NCI-H1694 treated with DMSO at 0.1 percent for 48 hours (cell line): ENCODE measurements around the gene REPS2.

ENCODE experiments used
- DNase-seq: peaks from one replicate; lab custom pipeline; 2025; lab: John Stamatoyannopoulos, UW

The REPS2 gene

DNA sequence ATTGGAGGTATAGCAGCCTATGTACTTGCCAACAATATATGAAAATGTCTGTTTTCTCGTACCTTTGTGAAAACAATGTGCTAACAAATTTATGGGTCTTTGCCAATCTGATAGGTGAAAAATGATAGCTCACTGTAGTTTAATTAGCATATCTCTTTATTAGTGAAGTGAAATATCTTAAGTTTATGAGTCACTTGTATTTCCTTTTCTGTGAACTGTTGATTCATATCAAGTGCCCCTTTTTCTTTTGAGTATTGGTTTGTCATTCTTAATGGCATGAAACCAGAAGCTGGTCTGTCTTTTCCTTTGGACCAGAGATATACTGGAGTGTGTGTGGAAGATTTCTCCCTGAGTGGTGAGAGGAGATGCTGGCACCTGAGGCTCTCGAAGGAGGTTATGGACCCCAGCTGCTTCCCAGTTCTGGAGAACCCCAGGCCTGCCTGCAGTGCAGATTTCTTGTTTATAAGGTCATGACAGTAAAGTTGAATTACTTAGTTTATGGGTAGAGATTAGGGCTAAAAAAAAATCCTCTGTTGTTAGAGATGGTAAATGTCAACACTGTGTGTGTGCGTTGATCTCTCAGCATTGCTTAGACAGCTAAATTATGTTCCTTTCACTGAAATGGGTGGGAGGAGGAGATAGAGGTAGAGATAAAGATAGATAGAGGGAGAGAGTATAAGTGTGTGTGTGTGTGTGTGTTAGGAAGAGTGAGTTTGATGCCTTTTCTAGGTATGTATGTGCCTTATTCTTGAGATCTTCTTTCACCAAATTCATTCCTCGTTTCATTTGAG lies 89.9 kb downstream of the REPS2 start:
- no peak for DNase-seq

DNA sequence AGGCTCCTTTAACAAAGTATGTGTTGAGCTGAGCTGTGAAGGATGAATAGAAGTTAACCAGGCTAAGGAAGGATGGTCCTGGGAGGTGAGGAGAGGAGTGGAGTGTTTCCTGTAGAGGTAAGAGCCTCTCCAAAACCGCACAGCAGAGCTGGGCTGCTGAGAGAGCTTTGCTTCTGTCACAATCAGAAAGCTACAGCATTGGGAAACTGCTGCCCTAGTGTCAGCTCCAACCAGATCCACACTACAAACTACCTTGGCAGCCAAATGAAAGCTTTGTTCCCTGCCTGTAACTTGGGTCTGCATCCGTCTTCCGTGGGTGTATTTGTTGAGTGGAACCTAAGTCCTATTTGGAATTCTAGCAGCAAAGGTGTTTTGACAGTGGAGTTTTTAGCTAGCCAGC lies 91.8 kb downstream of the REPS2 start:
- DNase-seq: no peak

DNA sequence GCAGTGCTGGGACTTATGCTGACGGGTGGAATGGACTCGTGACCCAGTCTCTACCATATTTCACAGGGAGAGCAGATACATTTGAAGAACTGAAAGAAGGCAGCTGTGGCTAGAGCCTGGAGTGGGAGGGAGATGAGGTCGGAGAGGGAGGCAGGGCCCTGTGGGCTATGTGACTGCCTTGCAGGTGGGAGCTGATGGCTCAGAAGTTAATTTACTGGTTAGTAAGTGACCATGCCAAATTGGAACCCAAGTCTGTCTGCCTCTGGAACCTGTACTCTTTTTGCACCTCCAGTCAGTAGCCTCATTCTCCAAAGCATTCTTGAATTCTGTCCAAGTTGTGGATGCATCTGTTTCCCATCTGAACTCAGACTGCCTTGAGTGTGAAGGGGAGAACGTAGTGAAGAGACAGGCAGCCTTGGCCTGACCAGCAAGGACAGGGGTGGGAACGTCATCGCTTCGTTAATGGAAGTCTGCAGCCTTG lies 92.3 kb downstream of the REPS2 start:
- no peak for DNase-seq

DNA sequence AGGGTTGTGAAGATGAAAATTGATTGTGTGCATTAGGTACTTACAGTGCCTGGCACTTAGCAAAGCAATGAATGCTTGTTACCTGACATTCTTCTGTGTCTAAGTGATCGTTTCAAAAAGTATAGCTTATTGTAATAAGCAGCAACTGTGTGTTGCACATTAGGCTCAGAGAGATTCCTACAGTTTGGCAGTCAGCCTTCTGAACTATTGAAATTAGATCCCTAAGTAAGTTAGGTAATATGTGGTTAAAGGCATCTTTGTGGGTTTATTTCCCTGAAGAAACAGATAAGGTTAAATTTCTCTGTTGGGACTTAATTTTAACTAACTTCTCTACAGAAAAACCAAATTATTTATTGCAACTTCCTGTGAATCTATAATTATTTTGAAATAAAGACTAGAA lies 93.4 kb downstream of the REPS2 start:
- DNase-seq: no peak

DNA sequence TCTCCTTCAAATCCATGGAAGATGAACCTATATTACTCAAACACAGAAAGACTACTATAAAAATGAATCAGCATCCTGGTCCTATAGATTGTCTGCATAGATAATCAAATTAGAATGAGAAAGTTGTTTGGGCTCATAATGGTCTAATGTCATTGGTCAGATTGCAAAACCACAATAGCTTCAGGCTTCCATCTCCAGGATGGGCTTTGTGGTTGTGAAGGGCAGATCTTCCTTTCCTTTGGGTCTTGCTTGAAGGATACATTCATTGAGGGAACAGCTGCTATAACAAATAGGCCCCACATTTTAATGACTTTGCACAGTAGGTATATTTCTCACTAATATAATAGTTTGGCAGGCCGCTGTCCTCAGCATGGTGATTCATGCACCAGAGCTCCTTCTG lies 94.3 kb downstream of the REPS2 start:
- DNase-seq: no peak

DNA sequence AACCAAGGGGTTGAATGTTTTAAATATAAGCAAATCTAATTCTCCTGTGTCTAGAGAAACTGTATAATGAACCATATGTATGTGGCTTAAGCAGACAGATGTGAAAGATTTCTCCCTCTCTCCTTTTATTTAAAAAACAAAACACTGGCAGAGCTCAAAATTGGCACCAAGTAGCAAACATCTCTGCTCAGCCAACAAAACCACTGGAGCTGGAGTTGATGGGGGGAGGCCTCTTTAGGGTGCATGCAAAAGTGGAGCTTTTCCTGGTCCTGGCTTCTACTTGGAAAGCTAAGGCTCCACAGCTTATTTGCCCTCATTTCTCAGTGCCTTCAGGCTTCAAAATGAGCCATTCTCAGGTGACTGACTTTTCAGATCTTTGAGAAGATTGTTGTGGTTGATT lies 95.6 kb downstream of the REPS2 start:
- no peak for DNase-seq

DNA sequence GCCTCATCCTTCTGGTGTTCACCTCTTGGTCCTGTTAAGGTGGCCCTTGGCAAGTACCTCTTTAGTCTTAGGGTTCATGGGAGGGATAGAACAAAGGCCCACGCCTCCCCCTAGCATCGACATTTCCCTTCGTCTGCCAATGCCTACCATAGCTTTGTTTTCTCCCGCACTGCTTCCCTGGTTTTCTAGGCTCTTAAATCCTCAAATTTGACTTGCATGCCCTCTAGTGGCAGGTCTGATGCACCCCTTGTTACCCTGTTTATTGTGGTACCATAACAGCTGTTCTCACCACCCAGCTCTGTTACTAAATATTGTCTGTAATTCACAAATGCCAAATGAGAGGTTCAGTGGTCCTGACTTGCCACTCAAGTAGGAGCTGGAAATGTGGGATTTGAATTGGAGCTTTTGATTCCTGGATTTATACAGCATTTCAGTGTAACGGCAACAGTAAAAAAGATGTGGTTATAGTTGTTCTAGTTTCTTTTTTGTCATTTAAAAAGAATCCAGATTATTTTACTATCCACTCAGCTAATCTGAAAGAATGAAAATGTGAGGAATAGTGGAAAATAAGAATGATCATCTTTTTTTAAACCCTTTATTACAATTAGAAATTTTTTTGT lies 100.1 kb downstream of the REPS2 start:
- DNase-seq: peak; percentile 64

DNA sequence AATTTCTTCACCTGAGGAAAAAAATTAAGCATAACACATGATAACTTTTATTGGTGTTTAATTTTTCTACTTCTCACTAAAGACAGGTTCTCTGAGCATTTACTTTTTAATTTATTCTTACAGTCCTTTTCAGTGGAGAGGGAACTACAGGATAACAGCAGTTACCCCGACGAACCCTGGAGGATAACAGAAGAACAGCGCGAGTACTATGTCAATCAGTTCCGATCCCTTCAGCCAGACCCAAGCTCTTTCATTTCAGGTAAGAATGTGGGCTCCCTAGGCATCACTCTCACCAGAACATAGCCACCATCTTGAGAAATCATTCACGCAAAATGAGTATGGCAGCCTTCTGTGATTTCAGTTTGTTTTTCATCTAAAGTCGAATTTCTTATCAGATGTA lies 100.8 kb downstream of the REPS2 start:
- DNase-seq: no peak

DNA sequence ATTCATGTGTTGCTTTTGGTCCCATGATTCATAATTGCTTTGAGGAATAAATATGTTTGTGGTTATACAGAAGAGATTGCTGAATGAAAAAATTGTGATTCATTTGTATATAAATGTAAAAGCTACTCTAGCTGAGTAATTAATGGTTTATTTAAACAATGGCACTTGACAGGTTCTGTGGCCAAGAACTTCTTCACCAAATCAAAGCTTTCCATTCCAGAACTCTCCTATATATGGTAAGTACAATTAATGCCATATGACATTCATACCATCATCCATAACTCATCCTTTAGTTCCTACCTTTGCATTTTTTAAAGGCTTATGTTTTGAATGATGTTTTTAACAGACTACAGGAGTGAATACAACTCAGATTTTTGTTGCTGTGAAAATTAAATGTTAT lies 105.8 kb downstream of the REPS2 start:
- DNase-seq: no peak

DNA sequence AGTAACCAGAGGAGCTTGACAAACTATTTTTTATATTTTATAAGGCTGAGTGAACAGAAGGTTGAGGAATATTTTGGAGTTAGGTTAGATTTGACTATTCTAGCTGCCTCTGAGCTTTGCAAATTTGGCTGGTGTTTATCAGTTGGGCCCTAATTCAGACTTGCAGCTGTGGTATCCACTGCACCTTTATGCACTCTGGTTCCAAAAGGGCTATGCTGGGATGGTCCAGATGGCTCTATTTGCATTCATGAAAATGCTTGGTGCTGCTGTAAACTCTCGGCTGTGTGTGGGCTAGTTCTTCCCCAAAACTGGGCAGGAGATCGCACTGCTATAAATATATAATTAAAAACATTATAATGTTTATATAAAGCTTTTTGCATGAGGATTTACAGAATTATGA lies 106.3 kb downstream of the REPS2 start:
- DNase-seq: peak; percentile 24

DNA sequence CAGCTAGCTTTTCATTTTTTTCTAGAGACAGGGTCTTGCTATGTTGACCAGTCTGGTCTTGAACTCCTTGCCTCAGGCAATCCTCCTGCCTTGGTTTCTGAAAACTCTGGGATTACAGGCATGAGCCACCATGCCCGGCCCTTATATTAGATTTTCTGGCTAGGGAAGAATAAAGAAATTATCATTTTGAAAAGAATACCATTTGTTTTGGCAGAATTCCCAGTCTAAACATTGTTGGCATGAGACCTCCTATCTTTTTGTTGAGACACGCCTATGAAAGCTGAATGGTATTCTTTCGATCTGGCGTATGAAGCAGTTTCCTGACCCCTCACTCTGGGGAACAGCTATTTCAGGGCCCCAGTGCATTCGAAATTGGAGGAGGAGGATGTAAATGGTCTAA lies 107.0 kb downstream of the REPS2 start:
- DNase-seq: peak; percentile 37

DNA sequence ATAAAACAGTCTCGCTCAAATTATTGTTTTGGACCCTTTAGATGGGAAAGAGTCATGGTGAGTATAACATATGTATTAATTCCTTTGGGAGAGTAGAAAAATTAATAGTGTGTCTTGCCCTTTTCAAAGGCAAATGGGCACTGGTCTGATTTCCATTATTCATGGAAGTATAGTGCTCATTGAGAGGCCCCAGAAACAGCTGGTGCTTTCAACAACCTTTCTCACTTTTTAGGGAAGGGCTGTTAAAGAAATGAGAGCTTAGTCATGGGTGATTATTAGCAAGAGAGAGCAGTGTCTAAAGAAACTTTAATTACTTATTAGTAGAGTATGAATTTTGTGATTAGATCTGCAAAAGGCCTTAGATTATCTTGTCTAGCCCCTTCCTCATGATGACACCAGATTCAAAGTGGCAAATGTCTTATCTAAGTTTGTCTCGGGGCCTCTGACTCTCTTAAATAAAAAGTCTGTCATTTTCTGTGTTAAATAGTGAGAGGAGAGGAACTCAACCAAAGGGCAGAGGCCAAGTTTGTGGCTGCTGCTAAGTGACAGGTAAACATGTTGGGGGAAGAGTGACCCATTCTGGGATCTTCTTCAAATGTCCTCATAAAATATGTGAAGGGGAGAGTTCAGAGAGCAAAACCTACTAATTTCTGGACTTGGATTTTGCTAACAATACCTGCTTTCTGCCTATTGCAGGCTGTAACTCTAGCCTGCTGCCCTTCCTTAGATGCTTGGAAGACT lies 110.6 kb downstream of the REPS2 start:
- DNase-seq: no peak

DNA sequence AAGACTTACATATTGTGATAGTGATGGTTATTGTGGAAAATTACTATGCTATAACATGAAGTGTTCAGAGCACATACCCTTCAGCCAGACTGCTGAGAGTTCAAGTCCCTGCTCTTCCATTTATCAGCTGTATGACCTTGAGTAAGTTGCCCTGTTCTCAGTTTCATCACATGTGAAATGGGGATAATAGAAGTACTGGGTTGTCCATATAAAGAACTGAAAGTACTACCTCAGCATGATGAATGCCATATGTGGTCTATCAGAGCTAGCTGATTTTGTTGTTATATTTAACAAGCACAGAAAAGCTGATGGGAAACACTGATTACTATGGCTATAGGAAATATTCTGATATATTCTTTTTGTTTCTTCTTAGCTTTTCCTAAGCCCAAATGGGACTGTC lies 115.6 kb downstream of the REPS2 start:
- no peak for DNase-seq

DNA sequence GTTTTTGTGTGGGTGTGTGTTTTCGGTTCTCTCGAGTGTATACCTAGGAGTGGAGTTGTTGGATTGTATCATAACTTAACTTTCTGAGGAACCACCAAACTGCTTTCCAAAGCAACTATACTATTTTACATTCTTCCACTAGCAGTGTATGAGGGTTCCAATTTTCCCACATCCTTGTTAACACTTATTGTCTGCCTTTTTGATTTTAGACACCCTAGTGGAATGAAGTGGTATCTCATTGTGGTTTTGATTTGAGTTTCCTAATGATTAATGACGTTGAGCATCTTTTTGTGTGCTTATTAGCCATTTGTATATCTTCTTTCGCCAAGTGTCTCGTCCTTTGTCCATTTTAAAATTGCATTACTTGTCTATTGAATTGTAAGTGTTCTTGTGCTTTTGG lies 118.6 kb downstream of the REPS2 start:
- DNase-seq: no peak

DNA sequence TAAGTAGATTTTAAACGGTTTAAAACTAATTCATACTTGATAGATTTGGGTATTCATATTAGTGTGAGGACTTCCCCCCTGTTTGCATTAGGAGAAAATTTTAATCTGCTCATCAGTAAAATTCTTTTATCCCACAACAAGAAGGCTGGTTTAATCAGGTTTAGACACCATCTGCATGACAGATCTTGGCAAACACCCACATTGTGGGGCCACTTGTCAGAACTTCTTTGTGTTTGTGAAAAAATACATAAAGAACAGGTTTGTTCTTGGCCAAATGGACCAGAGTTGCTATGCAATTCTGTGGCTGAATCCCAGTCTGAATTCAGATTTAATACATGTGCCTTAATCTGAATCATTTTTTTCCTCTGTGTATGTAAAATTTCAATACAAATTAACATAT lies 121.1 kb downstream of the REPS2 start:
- no peak for DNase-seq

DNA sequence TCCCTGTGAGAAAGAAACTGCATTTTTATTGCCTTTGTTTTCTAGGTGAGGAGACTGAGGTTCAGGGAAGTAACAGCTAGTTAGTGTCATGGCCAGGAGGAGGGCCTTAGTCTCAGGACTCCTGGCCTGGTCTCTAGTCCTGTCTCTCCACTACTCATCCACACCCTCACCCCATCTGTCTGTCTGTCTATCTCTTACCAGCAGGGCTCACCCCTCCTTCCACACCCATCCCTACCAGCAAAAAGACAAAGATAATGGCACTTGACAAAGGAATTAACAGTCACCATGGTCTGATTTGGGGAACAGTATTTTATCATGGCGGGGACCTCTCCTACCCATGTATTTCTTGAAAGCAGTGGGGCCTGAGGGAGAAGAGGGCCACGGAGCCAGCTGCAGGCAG lies 125.8 kb downstream of the REPS2 start:
- no peak for DNase-seq

DNA sequence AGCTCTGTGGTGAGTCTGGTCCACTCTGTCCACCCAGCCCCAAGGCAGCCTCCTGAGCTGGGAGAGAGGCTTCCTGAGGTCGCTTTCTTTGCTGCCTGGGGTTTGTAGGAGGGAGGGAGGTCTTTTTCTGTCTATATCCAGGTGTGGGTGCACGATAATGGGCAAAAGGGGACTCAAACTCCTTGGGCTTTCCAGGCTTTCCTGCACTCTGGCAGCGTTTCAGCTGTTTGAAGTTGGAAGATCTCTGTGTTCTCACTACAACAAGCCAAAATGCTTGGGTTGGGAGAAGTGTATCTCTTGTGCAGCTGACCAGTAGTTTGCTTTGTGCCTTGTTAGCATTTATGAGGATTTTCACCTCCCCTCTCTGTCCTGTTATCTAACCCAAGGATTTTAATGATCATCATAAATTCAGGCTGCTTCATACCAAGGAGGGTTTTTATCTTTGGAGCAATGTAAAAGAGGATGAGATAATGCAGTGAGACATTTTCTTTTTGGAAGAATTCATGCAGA lies 126.3 kb downstream of the REPS2 start:
- no peak for DNase-seq

DNA sequence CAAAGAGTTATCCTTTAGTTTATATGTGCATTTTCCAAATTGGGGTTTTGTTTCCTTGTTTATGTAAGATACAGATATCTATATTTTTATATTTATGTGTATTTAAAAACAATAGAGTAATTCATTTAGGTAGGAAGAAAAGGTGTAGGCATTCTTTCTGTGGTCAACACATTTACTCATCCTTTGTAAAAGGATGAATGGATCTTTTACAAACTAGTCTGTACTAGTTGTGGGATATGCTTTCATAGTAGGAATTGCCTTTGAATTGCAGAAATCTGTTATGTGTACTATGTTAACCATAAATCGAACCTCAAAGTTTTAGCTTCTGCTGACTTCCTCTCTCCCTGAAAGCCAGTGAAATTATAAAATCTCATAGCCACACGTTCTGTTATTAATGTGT lies 128.5 kb downstream of the REPS2 start:
- no peak for DNase-seq

DNA sequence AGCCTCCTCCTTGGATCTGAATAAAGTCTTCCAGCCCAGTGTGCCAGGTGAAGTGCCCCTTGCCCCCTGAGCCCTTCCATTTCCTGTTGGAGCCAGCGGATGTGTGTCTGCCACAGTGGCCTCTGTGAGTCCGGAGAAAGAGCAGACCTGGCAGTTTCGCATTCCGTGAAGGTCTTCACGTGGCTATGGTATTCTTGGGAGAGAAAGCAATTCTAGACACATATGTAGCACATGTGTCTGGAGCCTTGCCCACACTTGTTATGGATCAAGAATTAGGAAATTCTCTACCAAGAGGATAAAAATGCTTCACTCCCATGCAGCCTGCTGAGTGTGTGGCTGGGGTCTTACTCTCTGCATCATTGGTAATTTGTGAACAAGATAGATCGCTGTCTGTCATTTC lies 130.9 kb downstream of the REPS2 start:
- DNase-seq: no peak

DNA sequence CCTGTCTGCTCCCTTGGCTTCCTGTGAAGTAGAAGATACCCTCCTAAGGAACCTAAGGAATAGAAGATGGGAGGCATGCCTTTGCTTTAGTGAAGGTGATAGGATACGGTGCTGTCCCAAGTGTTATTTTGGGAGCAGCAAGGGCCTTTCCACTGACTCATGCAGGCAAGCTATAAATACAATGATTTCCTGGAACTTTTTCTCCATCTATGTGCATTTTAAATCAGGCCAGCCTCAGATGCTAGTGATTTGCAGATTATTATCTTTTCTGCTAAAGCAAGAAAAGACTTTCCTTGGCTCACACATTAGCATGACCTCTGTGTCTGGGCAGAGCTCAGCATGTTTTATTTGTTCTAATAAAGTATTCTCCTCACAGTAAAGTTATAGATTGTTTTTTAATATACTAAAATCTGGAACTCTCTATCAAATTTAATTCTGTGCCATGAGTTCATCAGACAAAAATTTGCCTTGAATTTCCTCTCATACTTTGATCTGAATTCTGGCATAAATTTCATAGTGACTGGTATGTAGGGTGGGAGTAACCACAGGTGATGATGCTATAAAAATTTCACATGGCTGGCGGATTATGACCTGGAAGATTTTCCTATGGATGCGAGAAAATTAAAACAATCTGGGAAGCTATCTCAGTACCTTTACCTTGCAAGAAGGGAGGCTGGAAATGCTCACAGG lies 131.7 kb downstream of the REPS2 start:
- no peak for DNase-seq

DNA sequence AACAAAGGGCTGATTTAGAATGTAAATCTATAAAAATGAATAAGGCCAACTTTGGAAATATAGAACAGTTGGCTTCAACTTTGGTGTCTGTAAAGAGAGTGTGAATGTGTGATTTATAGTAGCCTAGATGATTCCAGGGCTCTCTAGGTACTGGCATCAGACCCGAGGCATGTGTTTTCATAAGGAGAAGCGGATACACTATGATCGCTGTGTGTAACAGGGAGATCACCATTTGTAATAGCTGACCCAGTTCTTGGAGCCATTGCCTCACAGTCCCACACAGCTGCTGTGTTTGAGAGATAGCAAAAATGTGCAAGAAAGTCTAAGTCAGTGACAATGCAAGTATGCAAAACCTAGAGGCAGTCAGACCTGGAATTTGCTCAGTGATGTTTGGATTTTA lies 135.1 kb downstream of the REPS2 start:
- no peak for DNase-seq

DNA sequence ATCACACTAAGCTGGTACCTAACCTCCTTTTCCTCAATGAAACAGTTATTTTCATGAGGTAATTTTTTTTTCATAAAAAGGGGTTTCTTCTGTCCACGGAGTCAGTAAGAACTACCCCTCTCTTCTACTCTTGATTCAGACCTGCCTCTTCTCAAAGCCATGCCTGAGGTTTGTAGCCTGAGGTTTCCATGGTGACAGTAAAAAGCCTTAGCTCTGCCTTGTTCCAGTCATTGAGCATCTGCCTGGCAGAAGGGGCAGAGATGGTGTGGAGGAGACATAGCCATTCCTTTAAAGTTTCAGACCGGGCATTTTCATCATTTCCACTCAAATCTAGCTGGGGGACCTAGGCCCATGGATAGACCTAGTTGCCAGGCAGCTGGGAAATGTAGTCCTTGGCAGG lies 135.5 kb downstream of the REPS2 start:
- no peak for DNase-seq
